Measurements from ENCODE around the gene BDH1.

- TF ChIP-seq ZFP30 (CRISPR knock-in tag; IDR thresholded peaks at IDR 0.05) (no peak), ISL1 (CRISPR knock-in tag; IDR thresholded peaks at IDR 0.05) (no peak), ARNTL (CRISPR knock-in tag; IDR thresholded peaks at IDR 0.05; ENCODE audit: borderline replicate concordance, low read depth) (no peak)
- TF ChIP-seq, protein P1, sequence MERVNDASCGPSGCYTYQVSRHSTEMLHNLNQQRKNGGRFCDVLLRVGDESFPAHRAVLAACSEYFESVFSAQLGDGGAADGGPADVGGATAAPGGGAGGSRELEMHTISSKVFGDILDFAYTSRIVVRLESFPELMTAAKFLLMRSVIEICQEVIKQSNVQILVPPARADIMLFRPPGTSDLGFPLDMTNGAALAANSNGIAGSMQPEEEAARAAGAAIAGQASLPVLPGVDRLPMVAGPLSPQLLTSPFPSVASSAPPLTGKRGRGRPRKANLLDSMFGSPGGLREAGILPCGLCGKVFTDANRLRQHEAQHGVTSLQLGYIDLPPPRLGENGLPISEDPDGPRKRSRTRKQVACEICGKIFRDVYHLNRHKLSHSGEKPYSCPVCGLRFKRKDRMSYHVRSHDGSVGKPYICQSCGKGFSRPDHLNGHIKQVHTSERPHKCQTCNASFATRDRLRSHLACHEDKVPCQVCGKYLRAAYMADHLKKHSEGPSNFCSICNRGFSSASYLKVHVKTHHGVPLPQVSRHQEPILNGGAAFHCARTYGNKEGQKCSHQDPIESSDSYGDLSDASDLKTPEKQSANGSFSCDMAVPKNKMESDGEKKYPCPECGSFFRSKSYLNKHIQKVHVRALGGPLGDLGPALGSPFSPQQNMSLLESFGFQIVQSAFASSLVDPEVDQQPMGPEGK (CRISPR knock-in tag; IDR thresholded peaks at IDR 0.05; ENCODE audit: borderline replicate concordance), result no peak
Measured at GRCh38 chr3:197505796-197506548, 49.8 kb downstream of the BDH1 start.
